HG03558 (cell line): ENCODE data around the gene ARPC4.

Source experiments
- ATAC-seq: cut with Tn5 transposase; IDR thresholded peaks from one replicate; pipeline ENCODE4 v1.9.1; 2021; ENCODE audit warnings: moderate number of reproducible peaks; ENCODE audit not compliant: unreplicated experiment; ENCODE audit errors: extremely low read depth

The ARPC4 gene

GRCh38 chr3:9787714-9788113, 5.2 kb upstream of the ARPC4 start:
- no peak for ATAC-seq

- ATAC-seq: no peak
Observed at GRCh38 chr3:9791127-9791526, 1.8 kb upstream of the ARPC4 start.

GRCh38 chr3:9791790-9792404, 985 bp upstream of the ARPC4 start:
- ATAC-seq: no peak

- no peak for ATAC-seq
Observed at GRCh38 chr3:9793161-9793781, 389 bp downstream of the ARPC4 start.

GRCh38 chr3:9794400-9794799, 1.5 kb downstream of the ARPC4 start:
- ATAC-seq: no peak

GRCh38 chr3:9795207-9795606, 2.3 kb downstream of the ARPC4 start:
- no peak for ATAC-seq

GRCh38 chr3:9797196-9797945, 4.5 kb downstream of the ARPC4 start:
- no peak for ATAC-seq

- no peak for ATAC-seq
Observed at GRCh38 chr3:9800529-9800928, 7.6 kb downstream of the ARPC4 start.

GRCh38 chr3:9803494-9803893, 10.6 kb downstream of the ARPC4 start:
- no peak for ATAC-seq

- ATAC-seq: no peak
Observed at GRCh38 chr3:9804996-9805395, 12.1 kb downstream of the ARPC4 start.

GRCh38 chr3:9806137-9806536, 13.3 kb downstream of the ARPC4 start:
- no peak for ATAC-seq

- no peak for ATAC-seq
Observed at GRCh38 chr3:9806688-9807589, 14.1 kb downstream of the ARPC4 start.

- no peak for ATAC-seq
Observed at GRCh38 chr3:9807981-9808344, 15.1 kb downstream of the ARPC4 start.

- ATAC-seq: no peak
Observed at GRCh38 chr3:9808345-9809037, 15.6 kb downstream of the ARPC4 start.

GRCh38 chr3:9809239-9809614, 16.3 kb downstream of the ARPC4 start:
- no peak for ATAC-seq

- ATAC-seq: no peak
Observed at GRCh38 chr3:9809615-9810432, 16.9 kb downstream of the ARPC4 start, which contains the start of gene TTLL3. Gene TTLL3, plus strand, starts transcription at chr3:9810262. Its CDS starts 400 bp downstream, at chr3:9810662.

- ATAC-seq: no peak
Observed at GRCh38 chr3:9810433-9810770, 17.5 kb downstream of the ARPC4 start.

- no peak for ATAC-seq
Observed at GRCh38 chr3:9810846-9811245, 18.0 kb downstream of the ARPC4 start.

- ATAC-seq: no peak
Observed at GRCh38 chr3:9812870-9813483, 20.1 kb downstream of the ARPC4 start.
